Measurements from ENCODE around the gene SMARCAD1.

- TF ChIP-seq, protein P1, sequence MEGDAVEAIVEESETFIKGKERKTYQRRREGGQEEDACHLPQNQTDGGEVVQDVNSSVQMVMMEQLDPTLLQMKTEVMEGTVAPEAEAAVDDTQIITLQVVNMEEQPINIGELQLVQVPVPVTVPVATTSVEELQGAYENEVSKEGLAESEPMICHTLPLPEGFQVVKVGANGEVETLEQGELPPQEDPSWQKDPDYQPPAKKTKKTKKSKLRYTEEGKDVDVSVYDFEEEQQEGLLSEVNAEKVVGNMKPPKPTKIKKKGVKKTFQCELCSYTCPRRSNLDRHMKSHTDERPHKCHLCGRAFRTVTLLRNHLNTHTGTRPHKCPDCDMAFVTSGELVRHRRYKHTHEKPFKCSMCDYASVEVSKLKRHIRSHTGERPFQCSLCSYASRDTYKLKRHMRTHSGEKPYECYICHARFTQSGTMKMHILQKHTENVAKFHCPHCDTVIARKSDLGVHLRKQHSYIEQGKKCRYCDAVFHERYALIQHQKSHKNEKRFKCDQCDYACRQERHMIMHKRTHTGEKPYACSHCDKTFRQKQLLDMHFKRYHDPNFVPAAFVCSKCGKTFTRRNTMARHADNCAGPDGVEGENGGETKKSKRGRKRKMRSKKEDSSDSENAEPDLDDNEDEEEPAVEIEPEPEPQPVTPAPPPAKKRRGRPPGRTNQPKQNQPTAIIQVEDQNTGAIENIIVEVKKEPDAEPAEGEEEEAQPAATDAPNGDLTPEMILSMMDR (IDR thresholded peaks at IDR 0.05), result no peak
- TF ChIP-seq EP300 (IDR thresholded peaks at IDR 0.05; ENCODE audit: low read depth) (no peak), POLR2A (IDR thresholded peaks at IDR 0.05) (no peak)
Observed at GRCh38 chr4:94325835-94326234, 118.2 kb downstream of the SMARCAD1 start.

Measured in transverse colon (tissue), 3 donors.